Urinary bladder (tissue), 4 donors: Measurements from ENCODE around the gene RAP1B. TPM values are rescaled to one million over a fixed set of nuclear protein-coding genes. Genes with fewer than 3 reads are reported as not detected.

ENCODE experiments used
- DNase-seq: peaks from one replicate; pipeline ENCODE4 v3.0.0-alpha.2; 2015; ENCODE audit errors: extremely low spot score
- H3K27ac ChIP-seq: one replicate; pipeline ENCODE4 v1.5.1; 2013; ENCODE audit warnings: low read depth, mild to moderate bottlenecking, moderate library complexity
- H3K36me3 ChIP-seq: one replicate; pipeline ENCODE4 v1.6.1; 2013; ENCODE audit warnings: mild to moderate bottlenecking, moderate library complexity; ENCODE audit not compliant: insufficient read depth
- H3K4me1 ChIP-seq: one replicate; pipeline ENCODE4 v1.6.1; 2013; ENCODE audit warnings: mild to moderate bottlenecking, moderate library complexity; ENCODE audit not compliant: insufficient read depth
- H3K4me3 ChIP-seq: one replicate; pipeline ENCODE4 v1.5.1; 2013; ENCODE audit warnings: low read depth, low read length
- WGBS: extraction: QIAGEN DNeasy Blood & Tissue Kit; methylation state at CpG from one replicate; pipeline ENCODE4 v1.1.7; 2013; 5-methylcytosine and 5-hydroxymethylcytosine counted together
- polyA plus RNA-seq: library from polyadenylated mRNA; stranded (reverse); fragments of 200-250 nt; gene quantifications from one replicate; pipeline ENCODE4 v1.2.3, GENCODE V29; 2013
- total RNA-seq: library from RNA; depleted of rRNA; stranded (reverse); fragments of >200 nt; gene quantifications from one replicate; pipeline ENCODE4 v1.2.3, GENCODE V29; 2014
- donor health status: healthy with polysubstance abuse.
- donor health status: healthy.

The RAP1B gene
- total and polyA plus RNA-seq, 2 donors, result 145 to 302 TPM

- WGBS, result 93% methylated on average over 3 of the region's 3 CpGs
These were observed 21.5 kb upstream of the RAP1B start for GRCh38 chr12:68589194-68589593.

DNA sequence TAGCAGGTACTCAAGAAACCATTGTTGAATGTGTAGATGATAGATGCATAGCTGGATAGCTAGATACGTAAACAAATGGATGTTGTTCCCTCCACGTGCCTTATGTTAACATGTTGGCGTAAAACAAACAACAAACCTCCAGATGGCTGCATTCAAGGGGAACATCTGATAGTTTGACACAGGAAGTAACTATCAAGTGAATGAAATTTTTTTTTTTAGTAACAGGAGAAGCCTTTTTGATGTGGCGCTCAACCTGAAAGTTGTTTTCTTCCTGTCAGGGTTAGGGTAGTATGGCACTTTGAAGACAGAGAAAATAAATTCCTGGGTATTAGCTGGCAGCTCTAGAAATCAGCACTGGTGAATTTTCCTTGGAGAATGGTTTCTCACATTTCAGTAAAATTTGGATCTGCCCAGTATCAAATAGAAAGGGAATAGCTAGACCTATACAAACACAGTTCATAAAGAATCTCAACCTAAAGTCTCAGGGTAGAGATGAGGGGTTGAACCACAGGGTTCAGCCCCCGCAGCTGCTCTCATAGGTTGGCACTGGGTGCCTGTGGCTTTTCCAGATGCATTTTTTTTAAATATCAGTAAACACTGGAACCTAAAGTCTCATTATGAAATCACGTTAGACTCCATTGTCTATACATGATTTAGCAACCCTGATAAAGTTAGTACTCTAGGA is 18.8 kb upstream of the RAP1B start:
- Histone ChIP-seq H3K27ac (no peak overlapping the region), H3K4me1 (no peaks in the 10 kb centered on the region), H3K4me3 (no peak overlapping the region), H3K36me3 (no peaks in the 10 kb centered on the region)
- 69% methylated on average over 6 of the region's 6 CpGs for WGBS
- no peak for DNase-seq

More at GRCh38 chr12:68589194-68589593, 21.5 kb upstream of the RAP1B start:
- H3K27ac ChIP-seq, result no peak overlapping the region
- no peak overlapping the region for H3K4me3 ChIP-seq
- no peak for DNase-seq
- H3K36me3 ChIP-seq, result no peaks in the 10 kb centered on the region
- H3K4me1 ChIP-seq, result no peaks in the 10 kb centered on the region

- WGBS, result 94% methylated on average over 4 of the region's 4 CpGs
- no peaks in the 10 kb centered on the region for H3K36me3 ChIP-seq
- H3K4me3 ChIP-seq, result no peak overlapping the region
- no peak for DNase-seq
- H3K4me1 ChIP-seq, result no peaks in the 10 kb centered on the region
- no peak overlapping the region for H3K27ac ChIP-seq
These were observed 15.5 kb upstream of the RAP1B start for GRCh38 chr12:68595241-68595640.

DNA sequence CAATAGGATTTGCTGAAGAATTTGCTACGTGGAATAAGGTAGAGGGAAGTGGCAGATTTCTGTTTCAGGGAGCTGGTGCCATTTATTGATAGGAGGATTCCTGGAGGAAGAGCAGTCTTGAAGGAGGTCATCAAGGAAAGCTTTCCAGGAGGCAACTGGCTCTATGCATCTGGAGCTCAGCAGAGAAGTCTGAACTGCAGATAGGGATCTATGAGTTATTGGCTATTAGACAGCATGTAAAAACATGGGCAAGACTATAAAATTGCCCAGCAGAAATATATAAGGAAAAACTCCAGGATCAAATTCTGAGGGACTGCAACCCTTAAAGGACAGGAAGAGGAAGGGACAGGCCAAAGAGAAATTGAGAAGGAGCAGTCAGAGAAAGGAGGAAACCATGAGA is 8.9 kb upstream of the RAP1B start:
- DNase-seq, result no peak
- no peaks in the 10 kb centered on the region for H3K36me3 ChIP-seq
- 55% methylated on average over 1 of the region's 1 CpG for WGBS
- H3K27ac ChIP-seq, result no peak overlapping the region
- no peaks in the 10 kb centered on the region for H3K4me1 ChIP-seq
- H3K4me3 ChIP-seq, result no peak overlapping the region

GRCh38 chr12:68602720-68603119 is 8.0 kb upstream of the RAP1B start:
- Histone ChIP-seq H3K36me3 (no peaks in the 10 kb centered on the region), H3K4me3 (no peak overlapping the region), H3K27ac (no peak overlapping the region), H3K4me1 (no peaks in the 10 kb centered on the region)
- WGBS, result 89% methylated on average over 6 of the region's 6 CpGs
- no peak for DNase-seq

- Histone ChIP-seq H3K27ac (no peak overlapping the region), H3K36me3 (no peaks in the 10 kb centered on the region), H3K4me3 (no peak overlapping the region), H3K4me1 (peaks cover 3% of the 10 kb centered on the region)
- no peak for DNase-seq
- WGBS, result 70% methylated on average over 2 of the region's 2 CpGs
These were observed 2.5 kb upstream of the RAP1B start for GRCh38 chr12:68608191-68608590.

DNA sequence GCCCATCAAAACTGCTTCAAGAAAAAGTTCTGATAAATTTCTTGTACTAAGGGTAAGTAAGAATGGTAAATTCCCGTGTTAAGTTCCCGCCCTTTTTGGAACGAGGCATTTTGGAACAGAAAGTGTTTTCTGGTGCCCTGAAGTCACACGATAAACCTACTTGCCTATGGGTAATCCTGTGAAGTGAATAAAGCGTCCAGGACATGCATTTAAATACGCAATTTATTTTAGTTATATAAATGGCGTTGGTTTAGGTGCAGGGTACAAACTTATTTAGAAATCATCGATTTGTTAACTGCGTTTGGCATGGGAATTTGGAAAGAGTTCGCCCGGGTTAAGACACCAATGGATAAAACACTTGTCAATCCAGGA is 715 bp upstream of the RAP1B start:
- H3K36me3 ChIP-seq, result no peaks in the 10 kb centered on the region
- peak overlapping the region; percentile 96 for H3K4me3 ChIP-seq
- DNase-seq, result peak; percentile 5
- H3K4me1 ChIP-seq, result peaks cover 3% of the 10 kb centered on the region
- 4% methylated on average over 11 of the region's 11 CpGs for WGBS
- H3K27ac ChIP-seq, result peak overlapping the region; percentile 79

DNA sequence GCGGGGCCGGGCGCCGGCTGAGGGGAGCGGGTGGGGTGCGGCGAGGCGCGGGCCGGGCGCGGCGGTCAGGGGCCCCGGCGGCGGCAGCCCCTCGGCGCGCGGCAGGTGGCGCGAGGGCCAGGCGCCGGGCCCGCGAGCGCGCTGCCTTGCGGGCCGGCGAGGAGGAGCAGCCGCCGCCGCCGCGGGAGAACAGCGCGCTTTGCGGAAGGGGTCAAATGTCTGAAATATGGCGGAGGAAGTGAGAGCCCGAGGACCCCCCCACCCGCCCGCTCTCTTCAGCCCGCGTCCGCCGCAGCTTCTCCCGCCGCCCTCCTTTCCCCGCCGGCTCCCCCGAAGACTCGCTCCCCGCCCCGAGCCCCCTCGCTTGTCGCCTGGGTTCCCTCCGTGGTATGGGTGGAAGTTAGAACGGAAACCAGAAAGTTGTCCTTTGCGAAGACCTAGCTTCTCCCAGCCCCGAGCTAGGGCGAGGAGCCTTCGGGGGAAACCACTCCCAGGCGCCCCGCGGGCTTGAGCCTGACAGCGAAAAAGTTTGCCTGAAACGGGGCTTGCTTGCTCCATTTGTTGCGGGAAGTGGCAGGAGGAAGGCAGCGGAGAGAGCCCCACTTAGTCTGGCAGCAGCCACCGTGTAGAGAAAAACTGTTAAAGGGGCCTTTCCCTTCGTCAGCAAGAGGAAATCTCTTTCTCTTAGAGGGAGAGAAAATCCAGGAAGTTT is 551 bp downstream of the RAP1B start:
- Histone ChIP-seq H3K4me1 (peaks cover 3% of the 10 kb centered on the region), H3K27ac (peak overlapping the region; percentile 99), H3K36me3 (no peaks in the 10 kb centered on the region), H3K4me3 (peak overlapping the region; percentile 96)
- WGBS, result under 1% methylated on average over 71 of the region's 72 CpGs
- peak; percentile 61 for DNase-seq

GRCh38 chr12:68611806-68612160 is 1.1 kb downstream of the RAP1B start:
- peaks cover 3% of the 10 kb centered on the region for H3K4me1 ChIP-seq
- under 1% methylated on average over 8 of the region's 8 CpGs for WGBS
- no peaks in the 10 kb centered on the region for H3K36me3 ChIP-seq
- DNase-seq, result no peak
- H3K27ac ChIP-seq, result peak overlapping the region; percentile 99
- H3K4me3 ChIP-seq, result peak overlapping the region; percentile 96

- Histone ChIP-seq H3K27ac (peak overlapping the region; percentile 89), H3K36me3 (no peaks in the 10 kb centered on the region), H3K4me1 (peaks cover 3% of the 10 kb centered on the region), H3K4me3 (peak overlapping the region; percentile 96)
- 2% methylated on average over 5 of the region's 5 CpGs for WGBS
- no peak for DNase-seq
These were observed 1.5 kb downstream of the RAP1B start for GRCh38 chr12:68612202-68612601.

GRCh38 chr12:68612697-68613096 is 2.0 kb downstream of the RAP1B start:
- Histone ChIP-seq H3K4me1 (peaks cover 3% of the 10 kb centered on the region), H3K27ac (peak overlapping the region; percentile 89), H3K36me3 (no peaks in the 10 kb centered on the region), H3K4me3 (peak overlapping the region; percentile 96)
- WGBS, result 30% methylated on average over 6 of the region's 6 CpGs
- no peak for DNase-seq

DNA sequence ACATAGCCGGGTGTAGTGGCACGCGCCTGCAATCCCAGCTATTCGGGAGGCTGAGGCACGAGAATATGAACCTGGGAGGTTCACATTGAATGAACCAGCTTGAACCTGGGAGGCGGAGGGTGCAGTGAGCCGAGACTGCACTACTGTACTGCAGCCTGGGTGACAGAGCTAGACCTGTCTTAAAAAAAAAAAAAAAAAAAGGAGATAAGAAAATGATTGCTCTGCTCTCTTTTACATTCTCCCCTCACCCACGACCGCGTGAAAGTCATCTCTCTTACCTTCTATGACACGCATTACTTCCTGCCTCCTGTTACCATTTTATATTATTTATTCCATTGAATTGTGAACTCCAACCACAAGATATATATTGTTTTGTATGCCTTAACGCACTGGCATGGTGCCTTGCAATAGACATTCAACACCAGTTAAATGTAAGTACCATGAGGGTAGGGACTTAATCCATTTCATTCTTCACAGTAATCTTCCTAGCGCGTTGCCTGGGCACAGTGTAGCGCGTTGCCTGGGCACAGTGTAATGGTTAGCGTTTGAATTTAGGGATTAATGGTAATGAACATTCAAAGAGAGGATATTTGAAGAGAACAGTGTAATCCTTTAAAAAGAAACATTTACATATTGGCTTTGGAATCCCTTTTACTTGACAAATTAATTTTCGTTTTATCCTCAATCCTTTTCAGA is 2.7 kb downstream of the RAP1B start:
- 86% methylated on average over 18 of the region's 18 CpGs for WGBS
- DNase-seq, result no peak
- Histone ChIP-seq H3K27ac (no peak overlapping the region), H3K36me3 (no peaks in the 10 kb centered on the region), H3K4me3 (peak overlapping the region; percentile 5), H3K4me1 (peaks cover 3% of the 10 kb centered on the region)

DNA sequence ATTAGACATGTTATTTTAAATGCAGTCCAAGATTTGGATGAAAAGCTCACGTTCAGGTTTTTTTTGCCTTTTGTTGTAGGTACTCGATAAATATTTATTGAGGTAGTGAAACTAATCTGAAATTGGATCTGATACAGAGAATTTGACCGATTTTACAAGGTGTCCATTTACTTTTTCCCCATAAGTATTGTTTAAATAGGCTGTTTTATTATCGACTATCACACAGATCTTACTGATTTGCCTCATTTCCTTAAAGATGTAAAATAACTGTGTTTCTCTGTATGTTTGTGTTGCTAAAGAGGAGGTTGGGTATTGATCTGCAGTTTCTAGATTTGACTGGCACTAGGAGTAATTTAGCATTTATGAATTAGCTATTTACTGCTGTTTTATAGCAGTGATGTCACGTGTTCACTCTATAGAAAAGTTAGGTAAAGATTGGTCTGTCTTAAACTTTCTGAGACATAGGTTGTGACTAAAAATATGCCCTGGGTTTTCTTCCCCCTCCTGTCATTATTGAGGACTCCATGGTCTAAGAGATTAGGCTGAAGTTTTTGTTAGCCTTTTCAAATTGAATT is 3.5 kb downstream of the RAP1B start:
- Histone ChIP-seq H3K27ac (no peak overlapping the region), H3K4me3 (no peak overlapping the region), H3K4me1 (peaks cover 3% of the 10 kb centered on the region), H3K36me3 (no peaks in the 10 kb centered on the region)
- no peak for DNase-seq
- WGBS, result 37% methylated on average over 5 of the region's 5 CpGs

GRCh38 chr12:68614769-68615168 is 4.1 kb downstream of the RAP1B start:
- H3K4me1 ChIP-seq, result peaks cover 3% of the 10 kb centered on the region
- 31% methylated on average over 2 of the region's 2 CpGs for WGBS
- no peaks in the 10 kb centered on the region for H3K36me3 ChIP-seq
- DNase-seq, result no peak
- no peak overlapping the region for H3K4me3 ChIP-seq
- no peak overlapping the region for H3K27ac ChIP-seq
